Liver (tissue), 9 donors: ENCODE data around the gene TMIGD1. TPM values are rescaled to one million over a fixed set of nuclear protein-coding genes. Genes with fewer than 3 reads are reported as not detected.

Experiments used
- DNase-seq: peaks from one replicate; pipeline ENCODE4 v3.0.0-alpha.2; 2017; ENCODE audit warnings: low spot score
- H3K27ac ChIP-seq, 2 donors: one replicate each; pipeline ENCODE4 v1.7.0; 2013; ENCODE audit warnings: inconsistent platforms in 2 of 2, low read length in 2 of 2, control low read depth in 1 of 2, low read depth in 1 of 2, mild to moderate bottlenecking in 1 of 2
- H3K27me3 ChIP-seq, 4 donors: one replicate each; pipeline versions ENCODE4 v1.6.1 to v1.7.0; 2013; ENCODE audit warnings: low read length in 3 of 4, inconsistent platforms in 1 of 4, mild to moderate bottlenecking in 1 of 4, moderate library complexity in 1 of 4; ENCODE audit not compliant: control insufficient read depth in 4 of 4, insufficient read depth in 4 of 4
- H3K36me3 ChIP-seq, 4 donors: one replicate each; pipeline versions ENCODE4 v1.6.1 to v1.7.0; 2013; ENCODE audit warnings: low read length in 3 of 4, mild to moderate bottlenecking in 3 of 4, low read depth in 1 of 4, moderate library complexity in 1 of 4; ENCODE audit not compliant: control insufficient read depth in 4 of 4, insufficient read depth in 3 of 4
- H3K4me1 ChIP-seq, 4 donors: one replicate each; pipeline versions ENCODE4 v1.6.1 to v1.7.0; 2013; ENCODE audit warnings: low read length in 3 of 4, mild to moderate bottlenecking in 3 of 4, moderate library complexity in 1 of 4; ENCODE audit not compliant: control insufficient read depth in 4 of 4, insufficient read depth in 4 of 4
- H3K4me3 ChIP-seq, 3 donors: one replicate each; pipeline versions ENCODE4 v1.6.1 to v1.7.0; 2013; ENCODE audit warnings: low read length in 3 of 3, control low read depth in 1 of 3, low read depth in 1 of 3, mild to moderate bottlenecking in 1 of 3
- H3K9ac ChIP-seq, 2 donors: one replicate each; pipeline ENCODE4 v1.7.0; 2013; ENCODE audit warnings: low read length in 2 of 2, mild to moderate bottlenecking in 2 of 2, moderate library complexity in 2 of 2, control low read depth in 1 of 2, low read depth in 1 of 2
- H3K9me3 ChIP-seq, 4 donors: one replicate each; pipeline versions ENCODE4 v1.6.1 to v1.7.0; 2013; ENCODE audit warnings: low read length in 3 of 4; ENCODE audit not compliant: control insufficient read depth in 4 of 4
- ATF3 ChIP-seq: IDR thresholded peaks from 2 replicates; pipeline ENCODE4 v1.6.1; 2016; ENCODE audit warnings: antibody characterized with exemption
- EGR1 ChIP-seq, 2 donors: IDR thresholded peaks; 2 replicates each; pipeline ENCODE4 v1.6.1; 2016 to 2018; ENCODE audit warnings: antibody characterized with exemption in 2 of 2, low read depth in 2 of 2
- FOXA1 ChIP-seq: IDR thresholded peaks from 2 replicates; pipeline ENCODE4 v1.6.1; 2016; ENCODE audit warnings: antibody characterized with exemption
- FOXA2 ChIP-seq: IDR thresholded peaks from 2 replicates; pipeline ENCODE4 v1.6.1; 2016; ENCODE audit warnings: antibody characterized with exemption
- HNF4A ChIP-seq, 2 donors: conservative IDR thresholded peaks; 2 replicates each; pipeline ENCODE4 v1.6.1; 2016; ENCODE audit warnings: antibody characterized with exemption in 2 of 2, mild to moderate bottlenecking in 2 of 2
- HNF4G ChIP-seq: IDR thresholded peaks from 2 replicates; pipeline ENCODE4 v1.6.1; 2016; ENCODE audit warnings: antibody characterized with exemption
- MAX ChIP-seq: IDR thresholded peaks from 2 replicates; pipeline ENCODE4 v1.6.1; 2016; ENCODE audit warnings: antibody characterized with exemption
- RAD21 ChIP-seq, 2 donors: IDR thresholded peaks; 2 replicates each; pipeline ENCODE4 v1.6.1; 2016; ENCODE audit warnings: antibody characterized with exemption in 2 of 2, mild to moderate bottlenecking in 2 of 2
- SP1 ChIP-seq: IDR thresholded peaks from 2 replicates; pipeline ENCODE4 v1.6.1; 2018; ENCODE audit warnings: antibody characterized with exemption, mild to moderate bottlenecking
- TAF1 ChIP-seq: conservative IDR thresholded peaks from 2 replicates; pipeline ENCODE4 v1.6.1; 2016; ENCODE audit warnings: antibody characterized with exemption, mild to moderate bottlenecking
- WGBS: extraction: QIAGEN DNeasy Blood & Tissue Kit; methylation state at CpG from one replicate; pipeline ENCODE4 v1.1.7; 2013; 5-methylcytosine and 5-hydroxymethylcytosine counted together
- polyA plus RNA-seq, 2 donors: library from polyadenylated mRNA; stranded (reverse) in 1 of 2; unstranded in 1 of 2; fragments of 200-250 nt in 1 of 2; fragments of >200 nt in 1 of 2; fragmentation: Nextera tagmentation in 1 of 2; extraction: Ambion mirVana in 1 of 2; gene quantifications; one replicate each; pipeline versions ENCODE4 v1.2.1 to v1.2.3, GENCODE V29; 2013 to 2015
- total RNA-seq, 2 donors: library from RNA; depleted of rRNA; stranded (reverse); fragments of >200 nt; gene quantifications; one replicate each; pipeline ENCODE4 v1.2.3, GENCODE V29; 2014
- TF ChIP-seq, protein P1 (sequence below): fragments of 150-350 bp; IDR thresholded peaks from 2 replicates; pipeline ENCODE4 v1.5.1; 2017; ENCODE audit warnings: improper control_type of control experiment, low read depth, low read length; ENCODE audit not compliant: missing input control
- TF ChIP-seq, protein P2 (sequence below): IDR thresholded peaks from 2 replicates; pipeline ENCODE4 v1.6.1; 2016; ENCODE audit warnings: antibody characterized with exemption
- TF ChIP-seq, protein P3 (sequence below): IDR thresholded peaks from 2 replicates; pipeline ENCODE4 v1.6.1; 2016; ENCODE audit warnings: antibody characterized with exemption, mild to moderate bottlenecking
- donor health status: healthy.
- donor health status: healthy.
- donor health status: healthy.
- donor health status: healthy.
- donor health status: healthy.

TMIGD1 gene
- total and polyA plus RNA-seq, 4 donors, result not detected

- no peaks in the 10 kb centered on the region for H3K9me3 ChIP-seq
- no peak overlapping the region for H3K4me3 ChIP-seq
- H3K4me1 ChIP-seq, result no peaks in the 10 kb centered on the region
- H3K9ac ChIP-seq, result no peak overlapping the region
- WGBS, result 96% methylated on average over 6 of the region's 6 CpGs
- no peak for DNase-seq
- no peaks in the 10 kb centered on the region for H3K27me3 ChIP-seq
- peaks cover 10 to 32% (median 17%) of the 10 kb centered on the region in 4 donors for H3K36me3 ChIP-seq
- TF ChIP-seq, protein P1, sequence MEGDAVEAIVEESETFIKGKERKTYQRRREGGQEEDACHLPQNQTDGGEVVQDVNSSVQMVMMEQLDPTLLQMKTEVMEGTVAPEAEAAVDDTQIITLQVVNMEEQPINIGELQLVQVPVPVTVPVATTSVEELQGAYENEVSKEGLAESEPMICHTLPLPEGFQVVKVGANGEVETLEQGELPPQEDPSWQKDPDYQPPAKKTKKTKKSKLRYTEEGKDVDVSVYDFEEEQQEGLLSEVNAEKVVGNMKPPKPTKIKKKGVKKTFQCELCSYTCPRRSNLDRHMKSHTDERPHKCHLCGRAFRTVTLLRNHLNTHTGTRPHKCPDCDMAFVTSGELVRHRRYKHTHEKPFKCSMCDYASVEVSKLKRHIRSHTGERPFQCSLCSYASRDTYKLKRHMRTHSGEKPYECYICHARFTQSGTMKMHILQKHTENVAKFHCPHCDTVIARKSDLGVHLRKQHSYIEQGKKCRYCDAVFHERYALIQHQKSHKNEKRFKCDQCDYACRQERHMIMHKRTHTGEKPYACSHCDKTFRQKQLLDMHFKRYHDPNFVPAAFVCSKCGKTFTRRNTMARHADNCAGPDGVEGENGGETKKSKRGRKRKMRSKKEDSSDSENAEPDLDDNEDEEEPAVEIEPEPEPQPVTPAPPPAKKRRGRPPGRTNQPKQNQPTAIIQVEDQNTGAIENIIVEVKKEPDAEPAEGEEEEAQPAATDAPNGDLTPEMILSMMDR, result no peak
- no peak for TF ChIP-seq RAD21 (IDR thresholded peaks at IDR 0.05)
- no peak for TF ChIP-seq SP1
- no peak for TF ChIP-seq FOXA2
- TF ChIP-seq HNF4A (conservative IDR thresholded peaks at IDR 0.05), result no peak
- TF ChIP-seq TAF1, result no peak
- no peak overlapping the region for H3K27ac ChIP-seq
These were observed 60.5 kb downstream of the TMIGD1 start for GRCh38 chr17:30273373-30273772.

DNA sequence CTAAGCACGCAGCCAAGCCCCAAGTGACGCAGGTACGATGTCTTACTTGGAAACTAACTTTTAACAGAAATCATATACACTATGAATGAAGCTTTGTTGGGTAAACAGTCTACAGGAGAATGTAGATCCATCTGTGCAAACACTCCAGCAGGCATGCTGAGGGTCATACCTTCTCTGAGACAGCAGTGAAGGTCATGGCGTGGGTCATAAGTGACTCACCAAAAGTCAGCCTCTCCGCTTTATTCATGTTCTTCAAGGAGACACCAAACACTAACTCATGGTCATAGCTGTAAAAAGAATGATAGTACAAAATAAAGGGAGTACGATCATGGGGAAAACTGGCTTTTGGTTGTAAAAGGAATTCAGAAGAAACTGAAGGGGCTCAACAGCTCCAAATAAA lies 62.8 kb downstream of the TMIGD1 start:
- no peak overlapping the region for H3K4me3 ChIP-seq
- DNase-seq, result no peak
- 98% methylated on average over 6 of the region's 6 CpGs for WGBS
- no peaks in the 10 kb centered on the region for H3K27me3 ChIP-seq
- H3K4me1 ChIP-seq, result no peaks in the 10 kb centered on the region
- H3K9ac ChIP-seq, result no peak overlapping the region
- H3K27ac ChIP-seq, result no peak overlapping the region
- no peaks in the 10 kb centered on the region for H3K9me3 ChIP-seq
- TF ChIP-seq HNF4A (conservative IDR thresholded peaks at IDR 0.05) (no peak), SP1 (no peak), HNF4G (no peak)
- TF ChIP-seq, protein P2, sequence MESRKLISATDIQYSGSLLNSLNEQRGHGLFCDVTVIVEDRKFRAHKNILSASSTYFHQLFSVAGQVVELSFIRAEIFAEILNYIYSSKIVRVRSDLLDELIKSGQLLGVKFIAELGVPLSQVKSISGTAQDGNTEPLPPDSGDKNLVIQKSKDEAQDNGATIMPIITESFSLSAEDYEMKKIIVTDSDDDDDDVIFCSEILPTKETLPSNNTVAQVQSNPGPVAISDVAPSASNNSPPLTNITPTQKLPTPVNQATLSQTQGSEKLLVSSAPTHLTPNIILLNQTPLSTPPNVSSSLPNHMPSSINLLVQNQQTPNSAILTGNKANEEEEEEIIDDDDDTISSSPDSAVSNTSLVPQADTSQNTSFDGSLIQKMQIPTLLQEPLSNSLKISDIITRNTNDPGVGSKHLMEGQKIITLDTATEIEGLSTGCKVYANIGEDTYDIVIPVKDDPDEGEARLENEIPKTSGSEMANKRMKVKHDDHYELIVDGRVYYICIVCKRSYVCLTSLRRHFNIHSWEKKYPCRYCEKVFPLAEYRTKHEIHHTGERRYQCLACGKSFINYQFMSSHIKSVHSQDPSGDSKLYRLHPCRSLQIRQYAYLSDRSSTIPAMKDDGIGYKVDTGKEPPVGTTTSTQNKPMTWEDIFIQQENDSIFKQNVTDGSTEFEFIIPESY, result no peak
- TF ChIP-seq, protein P3, sequence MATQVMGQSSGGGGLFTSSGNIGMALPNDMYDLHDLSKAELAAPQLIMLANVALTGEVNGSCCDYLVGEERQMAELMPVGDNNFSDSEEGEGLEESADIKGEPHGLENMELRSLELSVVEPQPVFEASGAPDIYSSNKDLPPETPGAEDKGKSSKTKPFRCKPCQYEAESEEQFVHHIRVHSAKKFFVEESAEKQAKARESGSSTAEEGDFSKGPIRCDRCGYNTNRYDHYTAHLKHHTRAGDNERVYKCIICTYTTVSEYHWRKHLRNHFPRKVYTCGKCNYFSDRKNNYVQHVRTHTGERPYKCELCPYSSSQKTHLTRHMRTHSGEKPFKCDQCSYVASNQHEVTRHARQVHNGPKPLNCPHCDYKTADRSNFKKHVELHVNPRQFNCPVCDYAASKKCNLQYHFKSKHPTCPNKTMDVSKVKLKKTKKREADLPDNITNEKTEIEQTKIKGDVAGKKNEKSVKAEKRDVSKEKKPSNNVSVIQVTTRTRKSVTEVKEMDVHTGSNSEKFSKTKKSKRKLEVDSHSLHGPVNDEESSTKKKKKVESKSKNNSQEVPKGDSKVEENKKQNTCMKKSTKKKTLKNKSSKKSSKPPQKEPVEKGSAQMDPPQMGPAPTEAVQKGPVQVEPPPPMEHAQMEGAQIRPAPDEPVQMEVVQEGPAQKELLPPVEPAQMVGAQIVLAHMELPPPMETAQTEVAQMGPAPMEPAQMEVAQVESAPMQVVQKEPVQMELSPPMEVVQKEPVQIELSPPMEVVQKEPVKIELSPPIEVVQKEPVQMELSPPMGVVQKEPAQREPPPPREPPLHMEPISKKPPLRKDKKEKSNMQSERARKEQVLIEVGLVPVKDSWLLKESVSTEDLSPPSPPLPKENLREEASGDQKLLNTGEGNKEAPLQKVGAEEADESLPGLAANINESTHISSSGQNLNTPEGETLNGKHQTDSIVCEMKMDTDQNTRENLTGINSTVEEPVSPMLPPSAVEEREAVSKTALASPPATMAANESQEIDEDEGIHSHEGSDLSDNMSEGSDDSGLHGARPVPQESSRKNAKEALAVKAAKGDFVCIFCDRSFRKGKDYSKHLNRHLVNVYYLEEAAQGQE, result no peak
- peaks cover 12 to 34% (median 17%) of the 10 kb centered on the region in 4 donors for H3K36me3 ChIP-seq

DNA sequence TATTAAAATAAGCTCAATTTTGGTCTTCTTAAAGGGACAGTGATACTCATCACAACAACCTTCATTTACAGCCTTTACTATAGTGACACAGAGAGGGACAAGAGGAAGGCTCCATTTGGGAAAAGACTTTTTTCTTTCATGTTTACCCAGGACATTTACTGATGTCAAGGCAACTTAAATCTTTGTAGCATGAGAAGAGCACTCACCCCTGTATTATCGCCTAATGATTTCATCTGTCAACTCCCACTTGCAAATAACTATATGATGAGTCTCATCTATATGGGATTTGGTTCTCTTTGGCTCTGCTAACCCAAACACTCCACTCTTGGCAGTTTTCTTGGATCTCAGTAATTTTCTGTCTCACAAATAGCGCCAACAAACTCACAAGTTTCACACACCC lies 66.2 kb downstream of the TMIGD1 start:
- no peak overlapping the region for H3K4me3 ChIP-seq
- no peak for DNase-seq
- H3K27me3 ChIP-seq, result no peaks in the 10 kb centered on the region
- WGBS, result 97% methylated on average over 2 of the region's 2 CpGs
- H3K9me3 ChIP-seq, result no peaks in the 10 kb centered on the region
- peaks cover 2 to 25% (median 18%) of the 10 kb centered on the region in 4 donors for H3K4me1 ChIP-seq
- H3K9ac ChIP-seq, result no peak overlapping the region
- H3K27ac ChIP-seq, result no peak overlapping the region
- H3K36me3 ChIP-seq, result peaks cover 7 to 24% (median 11%) of the 10 kb centered on the region in 4 donors
- TF ChIP-seq MAX (no peak), FOXA1 (no peak), HNF4A (conservative IDR thresholded peaks at IDR 0.05) (no peak), SP1 (no peak), HNF4G (no peak), EGR1 (IDR thresholded peaks at IDR 0.05; ENCODE audit: low read depth in 2 of 2) (no peak), ATF3 (no peak), TAF1 (no peak)
- TF ChIP-seq, protein P3, result no peak
- TF ChIP-seq, protein P2, result no peak
